22Rv1 (cell line): ENCODE results near the gene MTFR1L.

Experiments used
- H3K27ac ChIP-seq: fragments of 450-650 bp; 2 replicates; pipeline ENCODE4 v1.5.1; 2017
- ZFX ChIP-seq: fragments of 450-650 bp; IDR thresholded peaks from 2 replicates; pipeline ENCODE4 v1.6.1; 2017; ENCODE audit warnings: antibody characterized with exemption, borderline replicate concordance
- TF ChIP-seq, protein P1 (sequence below): fragments of 450-650 bp; IDR thresholded peaks from 2 replicates; pipeline ENCODE4 v1.5.1; 2017; ENCODE audit warnings: mild to moderate bottlenecking

Gene MTFR1L

DNA sequence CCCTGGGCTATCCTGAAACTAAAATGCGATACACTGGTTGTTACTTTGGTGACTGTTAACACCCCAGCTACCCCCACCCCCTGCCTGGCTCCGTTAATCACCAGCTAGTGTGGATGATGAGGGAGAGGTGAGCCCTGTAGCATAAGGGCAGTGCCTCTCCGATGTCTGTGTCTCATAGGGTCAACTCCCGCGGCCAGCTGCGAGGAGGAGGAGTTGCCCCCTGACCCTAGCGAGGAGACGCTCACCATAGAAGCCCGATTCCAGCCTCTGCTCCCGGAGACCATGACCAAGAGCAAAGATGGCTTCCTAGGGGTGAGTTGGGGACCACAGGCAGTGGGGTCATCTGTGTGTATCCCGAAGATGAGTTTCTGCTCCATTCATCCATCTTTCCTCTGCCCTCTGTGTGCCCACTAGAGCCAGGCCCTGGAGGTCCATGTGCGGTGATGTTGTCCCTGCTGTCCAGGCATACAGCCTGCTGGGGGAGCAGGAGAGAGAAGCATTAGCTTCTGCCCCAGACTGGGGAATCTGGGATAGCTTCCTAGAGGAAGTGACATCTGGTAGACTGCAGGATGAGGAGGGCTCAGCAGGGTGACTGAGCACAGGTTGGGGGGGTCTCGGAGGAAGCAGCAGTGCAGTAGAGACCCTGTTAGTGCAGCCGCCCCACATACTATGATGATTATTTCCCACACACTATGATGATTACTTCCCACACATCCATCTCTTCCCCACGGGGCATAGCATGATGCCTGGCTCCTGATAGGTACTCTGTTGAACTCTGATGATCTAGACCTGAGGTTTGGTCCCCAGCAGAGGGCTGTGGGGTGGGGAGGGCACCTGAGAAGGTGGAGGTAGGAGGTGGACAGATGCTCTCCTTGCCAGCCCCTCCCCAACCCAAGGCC, 14.5 kb upstream of the MTFR1L start:
- TF ChIP-seq, protein P1, sequence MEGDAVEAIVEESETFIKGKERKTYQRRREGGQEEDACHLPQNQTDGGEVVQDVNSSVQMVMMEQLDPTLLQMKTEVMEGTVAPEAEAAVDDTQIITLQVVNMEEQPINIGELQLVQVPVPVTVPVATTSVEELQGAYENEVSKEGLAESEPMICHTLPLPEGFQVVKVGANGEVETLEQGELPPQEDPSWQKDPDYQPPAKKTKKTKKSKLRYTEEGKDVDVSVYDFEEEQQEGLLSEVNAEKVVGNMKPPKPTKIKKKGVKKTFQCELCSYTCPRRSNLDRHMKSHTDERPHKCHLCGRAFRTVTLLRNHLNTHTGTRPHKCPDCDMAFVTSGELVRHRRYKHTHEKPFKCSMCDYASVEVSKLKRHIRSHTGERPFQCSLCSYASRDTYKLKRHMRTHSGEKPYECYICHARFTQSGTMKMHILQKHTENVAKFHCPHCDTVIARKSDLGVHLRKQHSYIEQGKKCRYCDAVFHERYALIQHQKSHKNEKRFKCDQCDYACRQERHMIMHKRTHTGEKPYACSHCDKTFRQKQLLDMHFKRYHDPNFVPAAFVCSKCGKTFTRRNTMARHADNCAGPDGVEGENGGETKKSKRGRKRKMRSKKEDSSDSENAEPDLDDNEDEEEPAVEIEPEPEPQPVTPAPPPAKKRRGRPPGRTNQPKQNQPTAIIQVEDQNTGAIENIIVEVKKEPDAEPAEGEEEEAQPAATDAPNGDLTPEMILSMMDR = no peak
- TF ChIP-seq ZFX = no peak
- no peak overlapping the region for H3K27ac ChIP-seq

DNA sequence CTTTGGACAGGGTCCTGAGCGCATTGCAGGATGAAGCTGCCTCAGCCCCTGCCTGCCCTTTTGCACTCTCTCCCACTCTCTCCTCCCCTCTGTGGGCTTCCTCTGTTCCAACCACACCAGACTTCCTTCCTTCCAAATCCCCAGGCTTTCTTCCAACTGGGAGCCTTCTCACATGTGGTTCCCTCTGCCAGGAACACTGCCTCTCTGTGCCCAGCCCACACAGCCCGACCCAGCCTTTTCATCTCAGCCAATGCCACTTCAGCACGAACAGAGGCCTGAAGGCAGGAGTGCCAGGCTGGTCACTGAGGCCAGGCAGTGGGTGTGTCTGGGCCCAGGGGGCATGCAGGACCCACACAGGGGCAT, 13.9 kb upstream of the MTFR1L start:
- TF ChIP-seq, protein P1 = no peak
- TF ChIP-seq ZFX = no peak
- no peak overlapping the region for H3K27ac ChIP-seq

DNA sequence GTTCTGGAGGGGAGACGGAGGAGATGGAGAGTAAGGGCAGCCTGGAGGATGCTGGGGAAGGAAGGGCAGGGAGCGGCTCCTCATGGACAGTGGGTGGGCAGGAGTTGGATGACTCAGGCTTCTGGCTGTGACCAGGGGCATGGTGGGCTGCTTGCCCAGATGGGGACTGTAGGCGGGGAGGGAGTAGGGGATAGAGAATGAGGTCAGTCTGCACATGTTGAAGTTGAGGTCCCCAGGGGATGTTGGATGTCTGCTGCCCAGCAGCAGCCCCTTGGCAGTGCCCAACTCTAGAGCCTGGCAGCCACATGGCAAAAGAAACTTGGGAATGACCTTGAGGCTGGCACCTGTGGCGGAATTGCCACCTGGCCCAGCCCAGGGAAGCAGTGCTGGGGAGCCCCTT, 13.3 kb upstream of the MTFR1L start:
- H3K27ac ChIP-seq = no peak overlapping the region
- TF ChIP-seq ZFX = no peak
- TF ChIP-seq, protein P1 = no peak

- no peak for TF ChIP-seq ZFX
- TF ChIP-seq, protein P1 = no peak
- H3K27ac ChIP-seq = no peak overlapping the region
Observed at GRCh38 chr1:25807480-25808390, 12.0 kb upstream of the MTFR1L start.

DNA sequence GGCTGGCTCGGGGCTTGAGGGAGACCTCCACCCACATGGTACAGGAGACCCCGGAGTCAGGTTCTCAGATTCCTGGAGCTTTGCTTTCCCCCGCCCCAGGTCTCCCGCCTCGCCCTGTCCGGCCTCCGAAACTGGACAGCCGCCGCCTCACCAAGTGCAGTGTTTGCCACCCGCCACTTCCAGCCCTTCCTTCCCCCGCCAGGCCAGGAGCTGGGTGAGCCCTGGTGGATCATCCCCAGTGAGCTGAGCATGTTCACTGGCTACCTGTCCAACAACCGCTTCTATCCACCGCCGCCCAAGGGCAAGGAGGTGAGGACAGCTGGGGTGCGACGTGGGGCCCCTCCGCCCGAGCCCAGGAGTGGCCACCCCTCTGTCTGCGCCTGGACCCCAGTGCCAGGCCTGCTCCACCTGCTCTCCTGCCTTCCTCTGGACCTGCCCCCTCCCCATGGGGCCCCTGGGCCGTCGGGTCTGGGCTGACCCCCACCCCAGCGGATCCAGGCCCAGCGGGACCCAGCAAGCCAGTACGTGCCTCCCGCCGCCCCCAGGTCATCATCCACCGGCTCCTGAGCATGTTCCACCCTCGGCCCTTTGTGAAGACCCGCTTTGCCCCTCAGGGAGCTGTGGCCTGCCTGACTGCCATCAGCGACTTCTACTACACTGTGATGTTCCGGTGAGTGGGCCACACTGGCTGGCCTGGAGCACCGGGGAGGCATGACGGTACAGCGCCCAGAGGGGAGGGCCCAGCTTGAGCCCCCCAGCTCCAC, 11.1 kb upstream of the MTFR1L start:
- no peak overlapping the region for H3K27ac ChIP-seq
- TF ChIP-seq ZFX = no peak

DNA sequence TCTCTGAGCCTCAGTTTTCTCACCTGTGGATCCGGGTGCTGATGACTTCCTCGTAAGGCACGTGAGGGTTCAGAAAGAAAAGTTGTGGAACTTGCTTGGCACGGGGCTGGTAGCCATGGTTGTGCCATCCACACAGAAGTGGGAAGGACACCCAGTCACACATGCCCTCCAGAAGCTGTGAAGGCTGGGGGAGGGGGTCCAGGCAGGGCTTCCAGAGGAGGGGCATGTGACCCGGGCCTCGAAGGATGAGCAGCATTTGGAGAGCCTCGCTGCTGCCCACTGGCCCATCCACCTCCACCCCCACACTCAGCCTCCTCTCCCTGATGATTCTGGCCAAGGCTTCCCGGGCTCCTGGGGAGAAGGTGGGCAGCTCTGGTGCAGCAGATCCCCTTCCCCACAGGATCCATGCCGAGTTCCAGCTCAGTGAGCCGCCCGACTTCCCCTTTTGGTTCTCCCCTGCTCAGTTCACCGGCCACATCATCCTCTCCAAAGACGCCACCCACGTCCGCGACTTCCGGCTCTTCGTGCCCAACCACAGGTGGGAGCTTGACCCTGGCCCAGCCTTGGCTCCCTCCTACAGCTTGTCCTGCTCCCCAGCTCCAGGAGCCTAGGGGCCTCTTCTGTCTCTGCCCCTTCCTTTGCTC, 10.3 kb upstream of the MTFR1L start:
- TF ChIP-seq, protein P1 = no peak
- no peak for TF ChIP-seq ZFX
- H3K27ac ChIP-seq = no peak overlapping the region

DNA sequence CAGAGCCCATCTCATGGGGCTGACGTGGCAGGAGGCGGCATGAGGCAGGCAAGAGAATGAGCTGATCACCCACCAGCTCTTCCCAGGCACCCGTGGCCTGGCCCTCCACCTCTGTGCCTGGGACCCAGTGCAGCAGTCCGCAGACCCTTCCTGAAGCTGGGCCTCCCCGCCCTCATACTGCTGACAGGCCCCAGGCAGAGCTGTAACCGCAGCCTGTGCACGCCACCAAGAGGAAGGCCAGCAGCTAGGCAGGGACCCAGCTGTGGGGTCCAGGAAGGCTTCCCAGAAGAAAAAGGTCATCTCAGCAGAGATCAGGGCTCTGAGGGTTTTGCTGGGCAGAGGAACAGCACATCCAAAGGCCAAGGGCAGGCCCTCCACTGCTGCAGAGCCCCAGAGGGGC, 9.8 kb upstream of the MTFR1L start:
- TF ChIP-seq, protein P1 = no peak
- TF ChIP-seq ZFX = no peak
- H3K27ac ChIP-seq = no peak overlapping the region
